ENCODE measurements around the gene PTPRD.

Gene PTPRD

GRCh38 chr9:10135553-10135952, 477.2 kb downstream of the PTPRD start:
- no peak for TF ChIP-seq CTCF (IDR thresholded peaks at IDR 0.05; ENCODE audit: insufficient read depth, low read depth, low read length, missing control alignments)
- no peak for DNase-seq (ENCODE audit: low read depth)
- H3K4me3 ChIP-seq (ENCODE audit: low read length) = no peak overlapping the region

GRCh38 chr9:10134266-10134665, 478.5 kb downstream of the PTPRD start:
- DNase-seq (ENCODE audit: low read depth) = no peak
- no peak overlapping the region for H3K4me3 ChIP-seq (ENCODE audit: low read length)
- TF ChIP-seq CTCF (IDR thresholded peaks at IDR 0.05; ENCODE audit: insufficient read depth, low read depth, low read length, missing control alignments) = no peak

- TF ChIP-seq CTCF (IDR thresholded peaks at IDR 0.05; ENCODE audit: insufficient read depth, low read depth, low read length, missing control alignments) = no peak
- H3K4me3 ChIP-seq (ENCODE audit: low read length) = no peak overlapping the region
- no peak for DNase-seq (ENCODE audit: low read depth)
Observed at GRCh38 chr9:10130061-10130675, 482.6 kb downstream of the PTPRD start.

GRCh38 chr9:10127867-10128266, 484.9 kb downstream of the PTPRD start:
- H3K4me3 ChIP-seq (ENCODE audit: low read length) = no peak overlapping the region
- TF ChIP-seq CTCF (IDR thresholded peaks at IDR 0.05; ENCODE audit: insufficient read depth, low read depth, low read length, missing control alignments) = no peak
- DNase-seq (ENCODE audit: low read depth) = peak; percentile 8

- no peak for TF ChIP-seq CTCF (IDR thresholded peaks at IDR 0.05; ENCODE audit: insufficient read depth, low read depth, low read length, missing control alignments)
- DNase-seq (ENCODE audit: low read depth) = no peak
- H3K4me3 ChIP-seq (ENCODE audit: low read length) = no peak overlapping the region
Observed at GRCh38 chr9:10112798-10113197, 500.0 kb downstream of the PTPRD start.

- DNase-seq (ENCODE audit: low read depth) = no peak
- H3K4me3 ChIP-seq (ENCODE audit: low read length) = no peak overlapping the region
- TF ChIP-seq CTCF (IDR thresholded peaks at IDR 0.05; ENCODE audit: insufficient read depth, low read depth, low read length, missing control alignments) = no peak
Observed at GRCh38 chr9:10112070-10112469, 500.7 kb downstream of the PTPRD start.

- TF ChIP-seq CTCF (IDR thresholded peaks at IDR 0.05; ENCODE audit: insufficient read depth, low read depth, low read length, missing control alignments) = no peak
- no peak for DNase-seq (ENCODE audit: low read depth)
- no peak overlapping the region for H3K4me3 ChIP-seq (ENCODE audit: low read length)
Observed at GRCh38 chr9:10108815-10109214, 504.0 kb downstream of the PTPRD start.

All from epithelial cell of esophagus (primary cell).